ENCODE results near the gene MAP3K1.

DNA sequence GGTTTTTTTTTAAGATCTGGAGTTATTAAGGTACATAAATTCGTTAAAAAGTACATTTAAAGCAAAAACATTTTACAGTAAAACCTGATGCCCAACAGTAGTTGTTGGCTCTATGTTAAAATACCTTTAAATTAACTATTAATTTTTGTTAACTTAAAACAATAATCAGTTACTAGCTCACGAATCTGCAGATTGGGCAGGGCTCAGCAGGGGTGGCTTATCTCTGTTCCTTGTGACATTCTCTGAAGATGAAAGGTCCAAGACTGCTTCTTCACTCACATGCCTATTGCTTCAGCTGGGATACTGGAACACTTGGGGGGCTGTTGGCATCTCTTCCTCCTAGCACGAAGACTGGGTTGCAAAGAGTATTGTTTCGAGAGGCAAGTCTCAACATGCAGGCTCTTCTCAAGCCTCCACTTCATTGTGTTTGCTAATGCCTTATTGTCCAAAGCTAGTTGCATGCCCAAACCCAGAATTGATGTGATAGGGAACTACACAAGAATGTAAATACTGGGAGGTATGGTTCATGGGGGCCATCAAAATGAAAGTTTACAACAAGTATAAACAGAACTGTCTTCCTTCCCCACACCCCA, 46.6 kb downstream of the MAP3K1 start:
- TF ChIP-seq, protein P1, sequence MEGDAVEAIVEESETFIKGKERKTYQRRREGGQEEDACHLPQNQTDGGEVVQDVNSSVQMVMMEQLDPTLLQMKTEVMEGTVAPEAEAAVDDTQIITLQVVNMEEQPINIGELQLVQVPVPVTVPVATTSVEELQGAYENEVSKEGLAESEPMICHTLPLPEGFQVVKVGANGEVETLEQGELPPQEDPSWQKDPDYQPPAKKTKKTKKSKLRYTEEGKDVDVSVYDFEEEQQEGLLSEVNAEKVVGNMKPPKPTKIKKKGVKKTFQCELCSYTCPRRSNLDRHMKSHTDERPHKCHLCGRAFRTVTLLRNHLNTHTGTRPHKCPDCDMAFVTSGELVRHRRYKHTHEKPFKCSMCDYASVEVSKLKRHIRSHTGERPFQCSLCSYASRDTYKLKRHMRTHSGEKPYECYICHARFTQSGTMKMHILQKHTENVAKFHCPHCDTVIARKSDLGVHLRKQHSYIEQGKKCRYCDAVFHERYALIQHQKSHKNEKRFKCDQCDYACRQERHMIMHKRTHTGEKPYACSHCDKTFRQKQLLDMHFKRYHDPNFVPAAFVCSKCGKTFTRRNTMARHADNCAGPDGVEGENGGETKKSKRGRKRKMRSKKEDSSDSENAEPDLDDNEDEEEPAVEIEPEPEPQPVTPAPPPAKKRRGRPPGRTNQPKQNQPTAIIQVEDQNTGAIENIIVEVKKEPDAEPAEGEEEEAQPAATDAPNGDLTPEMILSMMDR (IDR thresholded peaks at IDR 0.05) = no peak
- TF ChIP-seq POLR2AphosphoS5 (IDR thresholded peaks at IDR 0.05) (no peak), EP300 (IDR thresholded peaks at IDR 0.05) (no peak)
